Astrocyte (in vitro differentiated cells and primary cell): ENCODE results near the gene TAAR6.

Experiments used
- CTCF ChIP-seq: IDR thresholded peaks from 2 replicates; pipeline ENCODE4 v1.5.1; 2011; ENCODE audit warnings: low read depth, mild to moderate bottlenecking, inconsistent platforms, low read length, moderate library complexity; ENCODE audit not compliant: insufficient read depth
- EZH2 ChIP-seq: IDR thresholded peaks from 2 replicates; pipeline ENCODE4 v1.6.1; 2012; ENCODE audit warnings: mild to moderate bottlenecking, low read length, inconsistent platforms; ENCODE audit not compliant: insufficient read depth

GRCh38 chr6:132552372-132552771, 17.8 kb upstream of the TAAR6 start, which contains the start of gene TAAR8:
- TF ChIP-seq CTCF (no peak), EZH2 (no peak)
